22Rv1 (cell line): ENCODE measurements around the gene SHISA6.

Source experiments
- ZFX ChIP-seq: fragments of 450-650 bp; IDR thresholded peaks from 2 replicates; pipeline ENCODE4 v1.6.1; 2017; ENCODE audit warnings: antibody characterized with exemption, borderline replicate concordance
- TF ChIP-seq, protein P1 (sequence below): fragments of 450-650 bp; IDR thresholded peaks from 2 replicates; pipeline ENCODE4 v1.5.1; 2017; ENCODE audit warnings: mild to moderate bottlenecking

DNA sequence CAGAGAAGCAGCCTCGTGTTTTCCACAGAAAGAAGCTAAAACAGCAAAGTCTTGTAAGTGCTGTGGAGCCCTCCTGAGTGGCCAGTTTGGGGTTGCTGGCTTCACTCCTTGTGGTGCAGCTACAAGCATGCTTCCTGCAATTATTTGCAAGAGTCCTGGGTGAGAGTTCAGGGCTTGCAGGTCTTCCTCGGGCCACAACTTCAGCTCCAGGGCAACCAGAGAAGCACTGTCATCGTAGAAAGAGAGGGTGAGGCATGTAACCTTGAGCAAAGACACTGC, 37.9 kb downstream of the SHISA6 start:
- TF ChIP-seq, protein P1, sequence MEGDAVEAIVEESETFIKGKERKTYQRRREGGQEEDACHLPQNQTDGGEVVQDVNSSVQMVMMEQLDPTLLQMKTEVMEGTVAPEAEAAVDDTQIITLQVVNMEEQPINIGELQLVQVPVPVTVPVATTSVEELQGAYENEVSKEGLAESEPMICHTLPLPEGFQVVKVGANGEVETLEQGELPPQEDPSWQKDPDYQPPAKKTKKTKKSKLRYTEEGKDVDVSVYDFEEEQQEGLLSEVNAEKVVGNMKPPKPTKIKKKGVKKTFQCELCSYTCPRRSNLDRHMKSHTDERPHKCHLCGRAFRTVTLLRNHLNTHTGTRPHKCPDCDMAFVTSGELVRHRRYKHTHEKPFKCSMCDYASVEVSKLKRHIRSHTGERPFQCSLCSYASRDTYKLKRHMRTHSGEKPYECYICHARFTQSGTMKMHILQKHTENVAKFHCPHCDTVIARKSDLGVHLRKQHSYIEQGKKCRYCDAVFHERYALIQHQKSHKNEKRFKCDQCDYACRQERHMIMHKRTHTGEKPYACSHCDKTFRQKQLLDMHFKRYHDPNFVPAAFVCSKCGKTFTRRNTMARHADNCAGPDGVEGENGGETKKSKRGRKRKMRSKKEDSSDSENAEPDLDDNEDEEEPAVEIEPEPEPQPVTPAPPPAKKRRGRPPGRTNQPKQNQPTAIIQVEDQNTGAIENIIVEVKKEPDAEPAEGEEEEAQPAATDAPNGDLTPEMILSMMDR: no peak
- TF ChIP-seq ZFX: no peak
